Upper lobe of left lung (tissue), 6 donors: ENCODE data around the gene DMAP1. TPM values are rescaled to one million over a fixed set of nuclear protein-coding genes. Genes with fewer than 3 reads are reported as not detected.
A peak's percentile ranks its signal among the peaks of the same experiment; 100 is the strongest.

Source experiments
- ATAC-seq, 2 donors: fragments of 200-7000 bp; cut with Tn5 transposase; one replicate each; pipeline ENCODE4 v1.9.1; 2022; ENCODE audit warnings: mild to moderate bottlenecking in 2 of 2, moderate library complexity in 2 of 2; ENCODE audit not compliant: low FRiP score in 2 of 2
- DNase-seq, 2 donors: peaks; one replicate each; pipeline ENCODE4 v3.0.0-alpha.2; 2019 to 2020
- H3K27ac ChIP-seq, 4 donors: fragments of 200-600 bp; sonication (generic); one replicate each; pipeline ENCODE4 v1.5.1; 2016 to 2019
- H3K27me3 ChIP-seq, 4 donors: fragments of 200-600 bp; sonication (generic); one replicate each; pipeline ENCODE4 v1.5.1; 2017 to 2019
- H3K36me3 ChIP-seq, 4 donors: fragments of 200-600 bp; sonication (generic); one replicate each; pipeline ENCODE4 v1.5.1; 2016 to 2019
- H3K4me1 ChIP-seq, 4 donors: fragments of 200-600 bp; sonication (generic); one replicate each; pipeline ENCODE4 v1.5.1; 2018 to 2019
- H3K4me3 ChIP-seq, 4 donors: fragments of 200-600 bp; sonication (generic); one replicate each; pipeline ENCODE4 v1.5.1; 2017 to 2019; ENCODE audit warnings: mild to moderate bottlenecking in 2 of 4, moderate library complexity in 1 of 4
- H3K9me3 ChIP-seq, 4 donors: fragments of 200-600 bp; sonication (generic); one replicate each; pipeline ENCODE4 v1.5.1; 2018 to 2019
- EP300 ChIP-seq, 4 donors: sonication (generic); formaldehyde crosslinking; IDR thresholded peaks; one replicate each; pipeline ENCODE4 v1.5.1; 2017; ENCODE audit warnings: antibody characterized with exemption in 4 of 4, control low read depth in 2 of 4
- POLR2A ChIP-seq, 4 donors: fragments of 450-650 bp; IDR thresholded peaks; one replicate each; pipeline ENCODE4 v1.5.1; 2016 to 2017; ENCODE audit warnings: antibody characterized with exemption in 4 of 4, mild to moderate bottlenecking in 2 of 4
- POLR2AphosphoS5 ChIP-seq, 2 donors: sonication (generic); formaldehyde crosslinking; IDR thresholded peaks; one replicate each; pipeline ENCODE4 v1.5.1; 2017; ENCODE audit warnings: antibody characterized with exemption in 2 of 2
- WGBS, 2 donors: methylation state at CpG; one replicate each; pipeline ENCODE4 v1.1.5; 2017 to 2018; 5-methylcytosine and 5-hydroxymethylcytosine counted together
- total RNA-seq, 6 donors: library from RNA; depleted of rRNA in 4 of 6; stranded (reverse); fragments of >200 nt in 4 of 6; gene quantifications; one replicate each; pipeline versions ENCODE4 v1.1.0 to v1.2.1, GENCODE V29; 2016 to 2021
- TF ChIP-seq, protein P1 (sequence below), 6 experiments: fragments of 450-650 bp in 4 of 6; fragments of 200-600 bp in 2 of 6; sonication (generic) in 2 of 6; IDR thresholded peaks; one replicate each; pipeline ENCODE4 v1.5.1; 2016 to 2019; ENCODE audit warnings: antibody characterized with exemption in 6 of 6
- donor health status: DM: no; HTN: no; CAD: no; lungs with moderate emphysema.
- donor health status: DM: no; HTN: yes; CAD: no; lungs with severe emphysema.

The DMAP1 gene
- total RNA-seq, 6 donors from 2014 or later: 32.1 to 236 (median 39.7) TPM

DNA sequence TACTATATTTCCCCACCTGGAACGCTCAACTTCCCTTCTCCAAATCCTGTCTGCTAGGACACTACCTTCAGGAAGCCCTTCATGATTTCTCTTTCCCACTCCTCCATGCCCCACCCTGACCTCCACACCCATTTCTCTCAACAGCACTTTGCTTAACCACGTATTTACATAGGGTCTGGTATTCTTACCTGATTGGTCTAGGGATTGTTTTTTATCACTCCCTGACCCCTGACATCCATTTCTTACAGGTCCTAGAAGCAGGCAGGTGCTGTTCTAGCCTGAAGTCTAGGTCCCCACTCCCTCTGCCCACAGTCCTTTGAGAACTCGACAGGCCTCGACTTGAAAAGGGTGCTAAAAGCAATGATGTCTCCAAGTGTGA lies 47.5 kb downstream of the DMAP1 start:
- no peaks in the 10 kb centered on the region for H3K9me3 ChIP-seq
- no peak for TF ChIP-seq POLR2AphosphoS5 (IDR thresholded peaks at IDR 0.05)
- TF ChIP-seq, protein P1, sequence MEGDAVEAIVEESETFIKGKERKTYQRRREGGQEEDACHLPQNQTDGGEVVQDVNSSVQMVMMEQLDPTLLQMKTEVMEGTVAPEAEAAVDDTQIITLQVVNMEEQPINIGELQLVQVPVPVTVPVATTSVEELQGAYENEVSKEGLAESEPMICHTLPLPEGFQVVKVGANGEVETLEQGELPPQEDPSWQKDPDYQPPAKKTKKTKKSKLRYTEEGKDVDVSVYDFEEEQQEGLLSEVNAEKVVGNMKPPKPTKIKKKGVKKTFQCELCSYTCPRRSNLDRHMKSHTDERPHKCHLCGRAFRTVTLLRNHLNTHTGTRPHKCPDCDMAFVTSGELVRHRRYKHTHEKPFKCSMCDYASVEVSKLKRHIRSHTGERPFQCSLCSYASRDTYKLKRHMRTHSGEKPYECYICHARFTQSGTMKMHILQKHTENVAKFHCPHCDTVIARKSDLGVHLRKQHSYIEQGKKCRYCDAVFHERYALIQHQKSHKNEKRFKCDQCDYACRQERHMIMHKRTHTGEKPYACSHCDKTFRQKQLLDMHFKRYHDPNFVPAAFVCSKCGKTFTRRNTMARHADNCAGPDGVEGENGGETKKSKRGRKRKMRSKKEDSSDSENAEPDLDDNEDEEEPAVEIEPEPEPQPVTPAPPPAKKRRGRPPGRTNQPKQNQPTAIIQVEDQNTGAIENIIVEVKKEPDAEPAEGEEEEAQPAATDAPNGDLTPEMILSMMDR (IDR thresholded peaks at IDR 0.05): no peak
- TF ChIP-seq EP300 (IDR thresholded peaks at IDR 0.05): no peak
- no peak for TF ChIP-seq POLR2A (IDR thresholded peaks at IDR 0.05)
- no peak overlapping the region for H3K4me3 ChIP-seq
- ATAC-seq: no peak
- no peak overlapping the region for H3K27ac ChIP-seq
- peaks cover 7 to 27% (median 22%) of the 10 kb centered on the region in 4 donors for H3K4me1 ChIP-seq
- H3K36me3 ChIP-seq: peaks cover 0 to 6% (median 1%) of the 10 kb centered on the region in 4 donors
- no peak for DNase-seq
- no peaks in the 10 kb centered on the region for H3K27me3 ChIP-seq
- 61 to 70% methylated on average over 4 of the region's 4 CpGs for WGBS, 2 donors

DNA sequence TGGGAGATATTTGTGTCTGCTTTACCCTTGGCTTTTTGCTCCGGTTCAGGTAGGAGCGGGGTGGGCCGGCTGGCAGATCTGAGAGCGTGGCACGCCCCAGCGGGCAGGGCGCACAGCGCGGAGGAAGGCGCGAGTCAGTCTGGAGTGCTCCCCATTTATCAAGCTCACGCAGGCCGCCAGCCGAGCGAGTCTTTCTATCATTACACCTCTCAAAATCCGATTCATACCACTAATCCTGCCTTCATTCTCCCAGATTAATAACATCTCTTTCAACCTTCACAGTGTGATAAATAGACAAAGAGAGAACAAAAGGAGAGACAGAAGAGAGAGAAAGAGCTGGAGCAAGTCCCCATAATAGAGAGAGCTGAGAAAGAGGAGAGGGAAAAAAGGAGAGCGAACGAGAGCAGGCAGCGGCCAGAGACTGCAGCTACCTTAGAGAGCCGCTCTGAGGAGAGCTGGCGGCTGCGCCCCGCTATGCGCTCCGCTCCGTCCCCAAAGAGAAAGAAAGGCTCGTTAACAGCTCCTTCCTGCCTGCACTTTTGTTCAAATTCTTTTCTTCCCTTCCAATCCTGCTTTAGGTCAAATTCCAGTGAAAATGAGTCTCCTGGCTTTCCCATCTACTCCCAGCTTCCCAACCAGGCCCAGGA lies 48.0 kb downstream of the DMAP1 start:
- no peak for ATAC-seq
- peaks cover 7 to 27% (median 22%) of the 10 kb centered on the region in 4 donors for H3K4me1 ChIP-seq
- H3K36me3 ChIP-seq: peaks cover 0 to 5% (median 1%) of the 10 kb centered on the region in 4 donors
- no peak overlapping the region for H3K4me3 ChIP-seq
- DNase-seq: peak in 1 of 2 donors; percentile 75
- TF ChIP-seq EP300 (IDR thresholded peaks at IDR 0.05) (no peak), POLR2AphosphoS5 (IDR thresholded peaks at IDR 0.05) (no peak), POLR2A (IDR thresholded peaks at IDR 0.05) (no peak)
- TF ChIP-seq, protein P1 (IDR thresholded peaks at IDR 0.05): no peak
- no peaks in the 10 kb centered on the region for H3K27me3 ChIP-seq
- 94 to 97% methylated on average over 27 of the region's 27 CpGs for WGBS, 2 donors
- no peak overlapping the region for H3K27ac ChIP-seq
- no peaks in the 10 kb centered on the region for H3K9me3 ChIP-seq

DNA sequence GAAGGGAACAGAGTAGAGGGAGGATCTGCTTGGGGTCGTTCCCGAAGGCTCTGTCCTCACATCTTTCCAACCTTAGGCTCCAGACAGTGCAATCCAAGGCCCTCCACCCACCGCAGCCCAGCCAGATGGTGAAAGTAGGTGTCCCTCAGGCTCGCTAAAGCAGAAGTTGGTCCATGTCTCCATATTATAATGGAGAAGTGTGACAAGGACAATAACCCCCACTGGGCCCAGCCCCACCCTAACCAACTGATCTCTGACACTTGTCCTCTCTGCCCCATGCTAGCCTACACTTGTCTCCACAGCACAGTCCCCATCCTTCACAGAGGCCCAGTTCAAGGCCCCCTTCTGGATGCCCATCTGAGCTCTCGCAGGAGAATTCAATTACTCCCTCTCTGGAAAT lies 48.7 kb downstream of the DMAP1 start:
- WGBS, 2 donors: 71 to 78% methylated on average over 5 of the region's 5 CpGs
- H3K9me3 ChIP-seq: no peaks in the 10 kb centered on the region
- H3K4me1 ChIP-seq: peaks cover 7 to 27% (median 22%) of the 10 kb centered on the region in 4 donors
- DNase-seq: no peak
- H3K36me3 ChIP-seq: no peaks in the 10 kb centered on the region
- TF ChIP-seq EP300 (IDR thresholded peaks at IDR 0.05): no peak
- TF ChIP-seq POLR2A (IDR thresholded peaks at IDR 0.05): no peak
- TF ChIP-seq, protein P1 (IDR thresholded peaks at IDR 0.05): no peak
- no peak for TF ChIP-seq POLR2AphosphoS5 (IDR thresholded peaks at IDR 0.05)
- H3K4me3 ChIP-seq: no peak overlapping the region
- no peaks in the 10 kb centered on the region for H3K27me3 ChIP-seq
- no peak overlapping the region for H3K27ac ChIP-seq
- peak; percentile 56 to 72 for ATAC-seq

DNA sequence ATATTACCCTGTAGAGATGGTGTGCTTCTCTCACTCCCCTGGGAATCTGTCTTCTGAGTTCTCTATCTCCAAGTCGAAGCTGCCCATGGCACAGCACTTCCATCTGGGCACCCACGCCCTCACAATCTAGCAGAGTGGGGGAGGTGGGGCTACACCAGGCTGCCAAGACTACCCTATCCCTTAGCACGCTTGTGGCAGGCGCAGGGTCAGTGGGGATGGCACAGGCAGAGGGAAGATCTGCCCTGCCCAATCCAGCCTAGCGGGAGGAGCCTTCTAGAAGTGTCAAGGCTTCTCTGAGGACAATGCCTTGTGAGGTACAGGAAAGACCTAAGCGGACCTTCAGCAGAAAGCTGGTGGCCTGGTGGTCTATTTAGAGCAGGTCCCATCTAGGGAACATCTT lies 49.1 kb downstream of the DMAP1 start:
- Histone ChIP-seq H3K4me1 (peaks cover 7 to 27% (median 22%) of the 10 kb centered on the region in 4 donors), H3K27ac (no peak overlapping the region), H3K4me3 (no peak overlapping the region), H3K36me3 (no peaks in the 10 kb centered on the region), H3K27me3 (no peaks in the 10 kb centered on the region), H3K9me3 (no peaks in the 10 kb centered on the region)
- TF ChIP-seq, protein P1 (IDR thresholded peaks at IDR 0.05): no peak
- TF ChIP-seq EP300 (IDR thresholded peaks at IDR 0.05) (no peak), POLR2A (IDR thresholded peaks at IDR 0.05) (no peak), POLR2AphosphoS5 (IDR thresholded peaks at IDR 0.05) (no peak)
- WGBS, 2 donors: 94 to 95% methylated on average over 6 of the region's 6 CpGs
- DNase-seq: no peak
- ATAC-seq: no peak
